Measurements from ENCODE around the gene ADAM23.
A peak's percentile ranks its signal among the peaks of the same experiment; 100 is the strongest.

Gene ADAM23

DNA sequence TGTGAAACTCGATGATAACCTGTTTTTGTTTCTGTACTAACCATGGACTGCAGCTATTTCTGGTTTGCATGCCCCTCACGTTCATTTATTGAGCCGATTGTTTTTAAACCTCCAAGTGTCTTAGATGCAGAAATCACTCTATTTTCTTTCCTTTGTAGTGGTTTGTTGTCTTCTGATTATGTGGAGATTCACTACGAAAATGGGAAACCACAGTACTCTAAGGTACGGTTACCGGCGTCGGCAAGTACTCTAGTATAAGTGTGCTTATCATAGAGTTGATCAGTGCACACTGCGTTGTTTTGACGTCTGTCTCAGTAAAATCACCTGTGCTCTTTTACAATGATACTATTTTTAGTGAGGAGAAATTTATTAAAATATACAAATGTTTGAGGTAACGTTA is 87.4 kb downstream of the ADAM23 start:
- Histone ChIP-seq H3K4me1 (no peaks in the 10 kb centered on the region), H3K27me3 (no peaks in the 10 kb centered on the region), H3K4me3 (ENCODE audit: low read depth, low read length) (no peak overlapping the region)

DNA sequence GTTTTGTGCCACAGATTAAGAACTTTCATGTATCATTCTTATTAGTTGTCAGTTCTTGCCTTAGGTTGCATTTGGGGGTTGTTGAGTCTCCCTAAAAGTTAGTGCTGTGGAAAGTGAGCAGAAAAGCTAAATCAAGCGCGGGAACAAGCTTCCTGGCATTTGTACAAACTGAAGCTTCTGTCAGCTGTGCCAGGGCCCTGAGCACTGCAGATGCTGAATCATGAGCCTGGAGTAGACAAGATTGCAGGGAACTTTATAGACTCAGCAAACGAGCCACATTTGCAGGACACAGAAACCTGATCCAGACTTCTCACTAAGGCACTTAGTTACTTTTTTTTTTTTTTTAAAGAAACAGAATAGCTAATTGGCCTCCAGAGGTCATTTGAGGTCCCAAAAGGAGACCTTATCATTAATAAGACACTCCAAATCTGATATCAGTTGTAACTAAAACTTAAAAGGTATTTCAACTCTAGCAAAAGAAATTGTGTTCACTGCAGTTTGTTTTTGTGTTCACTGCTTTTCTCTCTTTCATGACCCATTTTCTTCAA is 88.7 kb downstream of the ADAM23 start:
- Histone ChIP-seq H3K4me1 (no peaks in the 10 kb centered on the region), H3K36me3 (no peaks in the 10 kb centered on the region), H3K4me3 (ENCODE audit: low read depth, low read length) (no peak overlapping the region), H3K9me3 (no peaks in the 10 kb centered on the region; the same call in 1 of the 2 replicates), H3K27me3 (no peaks in the 10 kb centered on the region)
- TF ChIP-seq, protein P1, sequence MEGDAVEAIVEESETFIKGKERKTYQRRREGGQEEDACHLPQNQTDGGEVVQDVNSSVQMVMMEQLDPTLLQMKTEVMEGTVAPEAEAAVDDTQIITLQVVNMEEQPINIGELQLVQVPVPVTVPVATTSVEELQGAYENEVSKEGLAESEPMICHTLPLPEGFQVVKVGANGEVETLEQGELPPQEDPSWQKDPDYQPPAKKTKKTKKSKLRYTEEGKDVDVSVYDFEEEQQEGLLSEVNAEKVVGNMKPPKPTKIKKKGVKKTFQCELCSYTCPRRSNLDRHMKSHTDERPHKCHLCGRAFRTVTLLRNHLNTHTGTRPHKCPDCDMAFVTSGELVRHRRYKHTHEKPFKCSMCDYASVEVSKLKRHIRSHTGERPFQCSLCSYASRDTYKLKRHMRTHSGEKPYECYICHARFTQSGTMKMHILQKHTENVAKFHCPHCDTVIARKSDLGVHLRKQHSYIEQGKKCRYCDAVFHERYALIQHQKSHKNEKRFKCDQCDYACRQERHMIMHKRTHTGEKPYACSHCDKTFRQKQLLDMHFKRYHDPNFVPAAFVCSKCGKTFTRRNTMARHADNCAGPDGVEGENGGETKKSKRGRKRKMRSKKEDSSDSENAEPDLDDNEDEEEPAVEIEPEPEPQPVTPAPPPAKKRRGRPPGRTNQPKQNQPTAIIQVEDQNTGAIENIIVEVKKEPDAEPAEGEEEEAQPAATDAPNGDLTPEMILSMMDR (IDR thresholded peaks at IDR 0.05; ENCODE audit: low read depth, low read length): no peak
- peak; percentile 7 for DNase-seq

More for the DNA sequence above, 87.4 kb downstream of the ADAM23 start:
- no peaks in the 10 kb centered on the region for H3K36me3 ChIP-seq
- no peaks in the 10 kb centered on the region; the same call in 1 of the 2 replicates for H3K9me3 ChIP-seq
- TF ChIP-seq, protein P1 (IDR thresholded peaks at IDR 0.05; ENCODE audit: low read depth, low read length): no peak
- DNase-seq: no peak

DNA sequence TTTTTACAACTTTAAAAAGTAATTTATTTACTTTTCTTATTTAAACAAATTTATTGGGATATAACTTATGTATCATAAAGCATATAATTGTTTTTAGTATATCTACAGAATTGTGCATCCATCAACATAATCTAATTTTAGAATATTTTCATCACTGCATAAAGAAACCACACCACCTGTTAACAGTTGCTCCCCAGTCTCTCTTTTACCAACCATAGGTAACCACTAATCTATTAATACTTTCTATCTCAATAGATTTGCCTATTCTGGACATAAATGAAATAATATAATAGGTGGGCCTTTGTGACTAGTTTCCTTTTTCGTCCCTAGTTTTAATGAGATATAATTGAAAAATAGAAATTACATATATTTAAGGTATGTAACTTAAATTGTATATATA is 90.6 kb downstream of the ADAM23 start:
- DNase-seq: no peak
- H3K36me3 ChIP-seq: no peaks in the 10 kb centered on the region
- no peaks in the 10 kb centered on the region for H3K9me3 ChIP-seq
- no peak overlapping the region for H3K4me3 ChIP-seq (ENCODE audit: low read depth, low read length)
- TF ChIP-seq, protein P1 (IDR thresholded peaks at IDR 0.05; ENCODE audit: low read depth, low read length): no peak
- no peaks in the 10 kb centered on the region for H3K4me1 ChIP-seq
- no peaks in the 10 kb centered on the region for H3K27me3 ChIP-seq

DNA sequence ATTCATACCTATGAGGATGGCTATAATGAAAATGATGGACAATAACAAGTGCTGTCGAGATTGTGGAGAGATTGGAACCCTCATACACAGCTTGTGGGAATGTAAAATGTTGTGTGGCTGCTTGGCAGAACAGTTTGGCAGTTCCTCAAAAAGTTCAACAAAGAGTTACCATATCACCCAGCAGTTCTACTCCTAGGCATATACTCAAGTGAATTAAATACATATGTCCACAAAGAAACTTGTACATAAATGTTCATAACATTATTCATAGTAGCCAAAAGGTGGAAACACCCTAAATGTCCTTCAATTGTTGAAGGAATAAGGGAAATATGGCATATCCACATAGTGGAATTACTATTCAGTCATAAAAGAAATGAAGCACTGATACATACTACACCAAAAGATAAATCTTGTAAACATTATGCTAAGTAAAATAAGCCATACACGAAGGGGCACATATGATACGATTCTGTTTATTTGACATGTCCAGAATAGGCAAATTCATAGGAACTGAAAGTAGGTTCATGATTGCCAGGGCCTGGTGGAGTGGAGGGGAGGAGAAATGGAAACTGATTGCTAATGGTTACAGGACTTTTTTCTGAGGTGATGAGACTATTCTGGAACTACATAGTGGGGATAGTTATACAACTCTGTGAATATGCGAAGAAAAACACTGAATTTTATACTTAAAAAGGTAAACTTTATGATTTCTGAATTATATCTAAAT is 92.1 kb downstream of the ADAM23 start:
- H3K36me3 ChIP-seq: no peaks in the 10 kb centered on the region
- no peak overlapping the region for H3K4me3 ChIP-seq (ENCODE audit: low read depth, low read length)
- DNase-seq: no peak
- H3K27me3 ChIP-seq: no peaks in the 10 kb centered on the region
- H3K4me1 ChIP-seq: no peaks in the 10 kb centered on the region
- TF ChIP-seq, protein P1 (IDR thresholded peaks at IDR 0.05; ENCODE audit: low read depth, low read length): no peak
- H3K9me3 ChIP-seq: no peaks in the 10 kb centered on the region

DNA sequence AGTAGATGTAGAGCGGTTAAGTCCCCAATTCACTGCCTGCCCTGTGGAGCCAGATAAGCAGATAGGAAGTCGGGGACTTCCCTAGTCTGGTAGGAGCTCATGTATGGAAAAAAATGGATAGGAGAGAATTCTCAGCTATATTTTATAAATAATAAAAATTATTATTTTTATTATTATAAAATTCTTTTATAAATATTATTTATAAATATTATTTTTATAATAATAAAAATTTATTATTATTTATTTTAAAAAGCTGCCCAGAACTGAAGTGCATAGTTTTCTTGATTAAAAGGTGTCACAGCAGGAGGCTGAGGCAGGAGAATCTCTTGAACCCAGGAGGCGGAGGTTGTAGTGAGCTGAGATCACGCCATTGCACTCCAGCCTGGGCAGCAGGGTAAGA is 97.4 kb downstream of the ADAM23 start:
- no peaks in the 10 kb centered on the region for H3K27me3 ChIP-seq
- TF ChIP-seq, protein P1 (IDR thresholded peaks at IDR 0.05; ENCODE audit: low read depth, low read length): no peak
- H3K36me3 ChIP-seq: no peaks in the 10 kb centered on the region
- no peaks in the 10 kb centered on the region for H3K4me1 ChIP-seq
- H3K4me3 ChIP-seq (ENCODE audit: low read depth, low read length): no peak overlapping the region
- no peak for DNase-seq
- no peaks in the 10 kb centered on the region for H3K9me3 ChIP-seq

DNA sequence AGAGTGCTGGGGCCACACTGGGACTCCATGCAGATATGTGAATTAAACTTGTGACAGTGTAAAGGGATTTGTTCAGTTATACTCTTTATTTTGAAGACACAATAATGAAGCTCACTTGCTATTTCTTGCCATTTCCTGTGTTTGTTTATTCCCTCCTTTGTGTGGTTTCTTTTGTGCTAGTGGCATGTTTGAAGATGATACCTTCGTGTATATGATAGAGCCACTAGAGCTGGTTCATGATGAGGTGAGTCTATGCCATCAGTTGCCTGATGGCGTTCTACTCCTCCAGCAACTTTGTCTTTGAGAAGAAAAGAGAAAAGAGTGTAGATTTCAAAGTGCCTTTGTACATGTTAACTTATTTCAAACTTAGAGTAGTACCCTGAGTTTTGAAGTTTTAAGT is 99.7 kb downstream of the ADAM23 start:
- no peak for DNase-seq

More for the DNA sequence above, 99.7 kb downstream of the ADAM23 start:
- no peaks in the 10 kb centered on the region for H3K36me3 ChIP-seq
- H3K9me3 ChIP-seq: no peaks in the 10 kb centered on the region
- H3K4me1 ChIP-seq: no peaks in the 10 kb centered on the region
- no peaks in the 10 kb centered on the region for H3K27me3 ChIP-seq
- H3K4me3 ChIP-seq (ENCODE audit: low read depth, low read length): no peak overlapping the region
- TF ChIP-seq, protein P1 (IDR thresholded peaks at IDR 0.05; ENCODE audit: low read depth, low read length): no peak

Data from BE2C (cell line).